ENCODE results near the gene DNER. TPM values are rescaled to one million over a fixed set of nuclear protein-coding genes. Genes with fewer than 3 reads are reported as not detected.

The DNER gene
- total and polyA plus RNA-seq, 2 donors (not counting 1 experiment from before 2014, with no cell fraction given) = not detected

DNA sequence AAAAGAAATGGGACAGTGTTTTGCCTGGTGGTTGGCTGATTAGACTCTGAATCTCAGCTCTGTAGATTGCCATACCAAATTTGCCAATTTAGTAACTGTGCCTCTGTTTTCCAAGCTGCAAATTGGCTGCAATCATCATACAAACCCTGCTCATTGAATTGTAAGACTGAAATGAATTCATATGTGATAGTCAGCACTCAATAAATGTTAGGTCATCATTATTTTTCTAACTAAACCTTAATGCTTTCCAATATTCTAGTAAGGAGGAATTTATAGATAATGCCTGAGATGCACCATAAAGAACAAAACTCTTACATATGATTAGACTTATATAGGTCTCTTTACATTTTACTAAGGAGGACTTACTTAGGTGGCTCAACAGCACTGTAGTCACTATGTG lies 85.3 kb downstream of the DNER start:
- Histone ChIP-seq H3K79me2 (ENCODE audit: control insufficient read depth, insufficient read depth, low read length) (no peaks in the 10 kb centered on the region), H4K20me1 (ENCODE audit: control insufficient read depth, insufficient read depth, low read length, poor library complexity, severe bottlenecking) (no peaks in the 10 kb centered on the region), H3K4me1 (ENCODE audit: control insufficient read depth in 2 of 2, insufficient read depth in 2 of 2, low read length in 2 of 2) (no peaks in the 10 kb centered on the region), H3K4me2 (replicated peaks; ENCODE audit: low read depth, low read length, poor library complexity, severe bottlenecking) (no peak overlapping the region), H3K9me3 (ENCODE audit: control extremely low read depth in 1 of 3, control insufficient read depth in 2 of 3, insufficient read depth in 1 of 3, low read length in 2 of 3) (no peaks in the 10 kb centered on the region), H3K4me3 (ENCODE audit: control extremely low read depth in 1 of 5, extremely low read depth in 1 of 5, insufficient read depth in 1 of 5, low read depth in 2 of 5, low read length in 4 of 5) (no peak overlapping the region), H3K27ac (ENCODE audit: low read length in 2 of 2) (no peak overlapping the region), H3K36me3 (replicated peaks in 1 of 2; ENCODE audit: control extremely low read depth in 1 of 2, control insufficient read depth in 1 of 2, extremely low read depth in 1 of 2, insufficient read depth in 2 of 2, low read length in 1 of 2) (no peaks in the 10 kb centered on the region), H3K27me3 (replicated peaks in 1 of 4; ENCODE audit: control extremely low read depth in 1 of 4, control insufficient read depth in 3 of 4, insufficient read depth in 4 of 4, low read length in 3 of 4) (peaks cover 0 to 2% (median 1%) of the 10 kb centered on the region in 4 experiments), H2AFZ (ENCODE audit: insufficient read depth, low read depth, low read length, poor library complexity, severe bottlenecking) (no peak overlapping the region), H3K9ac (ENCODE audit: low read length) (no peak overlapping the region)
- DNase-seq (no peak), ATAC-seq (ENCODE audit: low read depth) (no peak)
- H3K27me3 Mint-ChIP-seq = peaks cover 18% of the 10 kb centered on the region
- ChIA-PET CTCF (no interaction called here), POLR2A (no interaction called here)
- intact Hi-C loops (cut with micrococcal nuclease) = no loop called here
- H3K4me3 Mint-ChIP-seq = no peak overlapping the region
- no peak for TF ChIP-seq EZH2 (IDR thresholded peaks at IDR 0.05; ENCODE audit: borderline replicate concordance, insufficient read depth, low read depth, low read length, poor library complexity, severe bottlenecking)
- TF ChIP-seq, protein P1, sequence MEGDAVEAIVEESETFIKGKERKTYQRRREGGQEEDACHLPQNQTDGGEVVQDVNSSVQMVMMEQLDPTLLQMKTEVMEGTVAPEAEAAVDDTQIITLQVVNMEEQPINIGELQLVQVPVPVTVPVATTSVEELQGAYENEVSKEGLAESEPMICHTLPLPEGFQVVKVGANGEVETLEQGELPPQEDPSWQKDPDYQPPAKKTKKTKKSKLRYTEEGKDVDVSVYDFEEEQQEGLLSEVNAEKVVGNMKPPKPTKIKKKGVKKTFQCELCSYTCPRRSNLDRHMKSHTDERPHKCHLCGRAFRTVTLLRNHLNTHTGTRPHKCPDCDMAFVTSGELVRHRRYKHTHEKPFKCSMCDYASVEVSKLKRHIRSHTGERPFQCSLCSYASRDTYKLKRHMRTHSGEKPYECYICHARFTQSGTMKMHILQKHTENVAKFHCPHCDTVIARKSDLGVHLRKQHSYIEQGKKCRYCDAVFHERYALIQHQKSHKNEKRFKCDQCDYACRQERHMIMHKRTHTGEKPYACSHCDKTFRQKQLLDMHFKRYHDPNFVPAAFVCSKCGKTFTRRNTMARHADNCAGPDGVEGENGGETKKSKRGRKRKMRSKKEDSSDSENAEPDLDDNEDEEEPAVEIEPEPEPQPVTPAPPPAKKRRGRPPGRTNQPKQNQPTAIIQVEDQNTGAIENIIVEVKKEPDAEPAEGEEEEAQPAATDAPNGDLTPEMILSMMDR (IDR thresholded peaks at IDR 0.05) = no peak
- no peaks in the 10 kb centered on the region for H3K4me1 Mint-ChIP-seq
- H3K9me3 Mint-ChIP-seq (ENCODE audit: insufficient read depth) = no peaks in the 10 kb centered on the region
- no peak overlapping the region for H3K27ac Mint-ChIP-seq

DNA sequence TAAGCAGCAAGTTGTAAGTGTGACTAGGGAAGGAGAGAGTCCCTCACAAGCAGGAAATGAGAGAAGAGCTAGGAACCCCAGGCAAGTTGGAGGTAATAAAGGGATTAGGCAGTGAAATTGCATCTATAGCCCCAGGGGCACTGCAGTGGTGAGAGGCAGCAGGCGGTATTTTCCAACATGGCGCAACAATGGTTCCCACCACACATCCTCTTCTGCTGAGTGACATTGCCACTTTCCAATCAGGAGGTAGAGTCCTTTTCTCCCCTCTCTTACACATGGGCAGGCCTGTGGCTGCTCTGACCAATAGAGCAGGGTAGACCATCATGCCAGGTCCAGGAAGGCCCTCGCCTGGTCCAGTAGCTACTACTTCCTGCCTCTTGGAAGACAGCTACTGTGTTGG lies 86.6 kb downstream of the DNER start:
- Histone ChIP-seq H3K27me3 (replicated peaks in 1 of 4; ENCODE audit: control extremely low read depth in 1 of 4, control insufficient read depth in 3 of 4, insufficient read depth in 4 of 4, low read length in 3 of 4) (peaks cover 0 to 6% (median 1%) of the 10 kb centered on the region in 4 experiments), H3K79me2 (ENCODE audit: control insufficient read depth, insufficient read depth, low read length) (no peaks in the 10 kb centered on the region), H3K4me1 (ENCODE audit: control insufficient read depth in 2 of 2, insufficient read depth in 2 of 2, low read length in 2 of 2) (no peaks in the 10 kb centered on the region), H4K20me1 (ENCODE audit: control insufficient read depth, insufficient read depth, low read length, poor library complexity, severe bottlenecking) (no peaks in the 10 kb centered on the region), H3K9me3 (ENCODE audit: control extremely low read depth in 1 of 3, control insufficient read depth in 2 of 3, insufficient read depth in 1 of 3, low read length in 2 of 3) (peaks cover 0 to 5% (median 0%) of the 10 kb centered on the region in 3 donors), H3K4me3 (ENCODE audit: control extremely low read depth in 1 of 5, extremely low read depth in 1 of 5, insufficient read depth in 1 of 5, low read depth in 2 of 5, low read length in 4 of 5) (no peak overlapping the region), H3K36me3 (replicated peaks in 1 of 2; ENCODE audit: control extremely low read depth in 1 of 2, control insufficient read depth in 1 of 2, extremely low read depth in 1 of 2, insufficient read depth in 2 of 2, low read length in 1 of 2) (no peaks in the 10 kb centered on the region), H3K9ac (ENCODE audit: low read length) (no peak overlapping the region), H3K4me2 (replicated peaks; ENCODE audit: low read depth, low read length, poor library complexity, severe bottlenecking) (no peak overlapping the region), H3K27ac (ENCODE audit: low read length in 2 of 2) (no peak overlapping the region), H2AFZ (ENCODE audit: insufficient read depth, low read depth, low read length, poor library complexity, severe bottlenecking) (no peak overlapping the region)
- intact Hi-C loops (cut with micrococcal nuclease) = no loop called here
- Mint-ChIP-seq H3K27me3 (peaks cover 20% of the 10 kb centered on the region), H3K4me3 (no peak overlapping the region), H3K27ac (no peak overlapping the region), H3K4me1 (no peaks in the 10 kb centered on the region), H3K9me3 (ENCODE audit: insufficient read depth) (no peaks in the 10 kb centered on the region)
- WGBS (ENCODE audit: insufficient coverage) = 63% methylated on average over 3 of the region's 3 CpGs
- DNase-seq = no peak
- TF ChIP-seq, protein P1 (IDR thresholded peaks at IDR 0.05) = no peak
- TF ChIP-seq EZH2 (IDR thresholded peaks at IDR 0.05; ENCODE audit: borderline replicate concordance, insufficient read depth, low read depth, low read length, poor library complexity, severe bottlenecking) = no peak
- ChIA-PET POLR2A (no interaction called here), CTCF (no interaction called here)
- ATAC-seq (ENCODE audit: low read depth) = no peak
